Stomach (tissue), 9 donors: Measurements from ENCODE around the gene EZH2. TPM values are rescaled to one million over a fixed set of nuclear protein-coding genes. Genes with fewer than 3 reads are reported as not detected.

Source experiments
- DNase-seq, 2 donors: peaks; one replicate each; pipeline versions ENCODE4 v3.0.0 to v3.0.0-alpha.2; 2013 to 2019
- H3K27ac ChIP-seq, 5 donors: fragments of 200-600 bp in 4 of 5; sonication (generic) in 4 of 5; one replicate each; pipeline ENCODE4 v1.5.1; 2013 to 2019; ENCODE audit warnings: mild to moderate bottlenecking in 1 of 5, moderate library complexity in 1 of 5
- H3K27me3 ChIP-seq, 3 donors: fragments of 200-600 bp; sonication (generic); one replicate each; pipeline ENCODE4 v1.5.1; 2017 to 2019; ENCODE audit warnings: mixed run types in 1 of 3
- H3K36me3 ChIP-seq, 4 donors: fragments of 200-600 bp; sonication (generic); 1 replicate in 3 of 4; 2 replicates in 1 of 4; pipeline ENCODE4 v1.5.1; 2016 to 2019
- H3K4me1 ChIP-seq, 4 donors: fragments of 200-600 bp; sonication (generic); one replicate each; pipeline ENCODE4 v1.5.1; 2016 to 2019
- H3K4me3 ChIP-seq, 4 donors: fragments of 200-600 bp; sonication (generic) in 3 of 4; one replicate each; pipeline ENCODE4 v1.5.1; 2016 to 2019; ENCODE audit warnings: mild to moderate bottlenecking in 1 of 4
- H3K9me3 ChIP-seq, 4 donors: fragments of 200-600 bp; sonication (generic); one replicate each; pipeline ENCODE4 v1.5.1; 2016 to 2019
- EP300 ChIP-seq: sonication (generic); formaldehyde crosslinking; IDR thresholded peaks from one replicate; pipeline ENCODE4 v1.6.1; 2017; ENCODE audit warnings: antibody characterized with exemption
- POLR2A ChIP-seq, 4 donors: fragments of 450-650 bp; IDR thresholded peaks; one replicate each; pipeline ENCODE4 v1.6.1; 2016; ENCODE audit warnings: antibody characterized with exemption in 4 of 4, control low read depth in 2 of 4, mild to moderate bottlenecking in 1 of 4, moderate library complexity in 1 of 4
- POLR2AphosphoS5 ChIP-seq, 3 donors: sonication (generic); formaldehyde crosslinking; IDR thresholded peaks; one replicate each; pipeline ENCODE4 v1.6.1; 2016; ENCODE audit warnings: antibody characterized with exemption in 3 of 3
- WGBS, 5 donors: extraction: QIAGEN DNeasy Blood & Tissue Kit in 3 of 5; methylation state at CpG; one replicate each; pipeline versions ENCODE4 v1.1.5 to v1.1.7; 2013 to 2018; 5-methylcytosine and 5-hydroxymethylcytosine counted together
- intact Hi-C: fragments of 100-400 bp; cut with DNase I; formaldehyde crosslinking; loops from one replicate; pipeline ENCODE4 v1.15.1; 2023; ENCODE audit warnings: low total_unique reads
- polyA plus RNA-seq, 3 donors: library from polyadenylated mRNA; stranded (reverse); fragments of 200-250 nt; gene quantifications; one replicate each; pipeline ENCODE4 v1.2.3, GENCODE V29; 2013
- total RNA-seq, 5 donors: library from RNA; depleted of rRNA; stranded (reverse); fragments of >200 nt; gene quantifications; one replicate each; pipeline versions ENCODE4 v1.1.0 to v1.2.3, GENCODE V29; 2014 to 2016
- TF ChIP-seq, protein P1 (sequence below), 7 experiments: fragments of 450-650 bp in 4 of 7; fragments of 200-600 bp in 3 of 7; sonication (generic) in 3 of 7; IDR thresholded peaks; one replicate each; pipeline ENCODE4 v1.5.1; 2016 to 2019; ENCODE audit warnings: antibody characterized with exemption in 7 of 7, control low read depth in 2 of 7, mild to moderate bottlenecking in 1 of 7
- donor health status: healthy with polysubstance abuse.
- donor health status: Bipolar disorder and iron deficiency.
- donor health status: healthy.

EZH2 gene
- total and polyA plus RNA-seq, 8 donors: under 0.01 to 12.9 (median 4.6) TPM

DNA sequence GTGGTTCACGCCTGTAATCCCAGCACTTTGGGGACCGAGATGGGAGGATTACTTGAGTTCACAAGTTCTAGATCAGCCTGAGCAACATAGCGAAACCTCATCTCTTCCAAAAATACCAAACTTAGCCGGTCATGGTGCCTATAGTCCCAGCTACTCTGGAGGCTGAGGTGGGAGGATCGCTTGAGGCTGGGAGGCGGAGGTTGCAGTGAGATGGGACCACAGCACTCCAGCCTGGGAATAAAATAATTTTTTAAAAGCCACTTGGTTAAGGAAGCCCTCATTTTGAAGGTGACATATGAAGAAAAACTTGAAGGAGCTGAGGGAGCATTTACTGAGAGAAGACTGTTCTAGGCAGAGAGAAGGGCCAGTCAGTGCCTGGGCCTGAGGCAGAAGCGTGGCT is 4.2 kb upstream of the EZH2 start:
- H3K4me1 ChIP-seq: peaks cover 0 to 6% (median 5%) of the 10 kb centered on the region in 4 donors
- H3K9me3 ChIP-seq: no peaks in the 10 kb centered on the region
- H3K4me3 ChIP-seq: no peak overlapping the region
- no peaks in the 10 kb centered on the region for H3K36me3 ChIP-seq
- peaks cover 0 to 4% (median 0%) of the 10 kb centered on the region in 3 donors for H3K27me3 ChIP-seq
- no peak overlapping the region for H3K27ac ChIP-seq
- intact Hi-C loops: loop anchor here (10.0 kb wide), 1 partner anchor 67 kb away; no protein-coding TSS in a partner anchor
- WGBS, 5 donors: 94 to 95% (median 95%) methylated on average over 7 of the region's 7 CpGs
- no peak for TF ChIP-seq EP300
- TF ChIP-seq POLR2AphosphoS5 (IDR thresholded peaks at IDR 0.05): no peak
- TF ChIP-seq POLR2A (IDR thresholded peaks at IDR 0.05): no peak
- TF ChIP-seq, protein P1, sequence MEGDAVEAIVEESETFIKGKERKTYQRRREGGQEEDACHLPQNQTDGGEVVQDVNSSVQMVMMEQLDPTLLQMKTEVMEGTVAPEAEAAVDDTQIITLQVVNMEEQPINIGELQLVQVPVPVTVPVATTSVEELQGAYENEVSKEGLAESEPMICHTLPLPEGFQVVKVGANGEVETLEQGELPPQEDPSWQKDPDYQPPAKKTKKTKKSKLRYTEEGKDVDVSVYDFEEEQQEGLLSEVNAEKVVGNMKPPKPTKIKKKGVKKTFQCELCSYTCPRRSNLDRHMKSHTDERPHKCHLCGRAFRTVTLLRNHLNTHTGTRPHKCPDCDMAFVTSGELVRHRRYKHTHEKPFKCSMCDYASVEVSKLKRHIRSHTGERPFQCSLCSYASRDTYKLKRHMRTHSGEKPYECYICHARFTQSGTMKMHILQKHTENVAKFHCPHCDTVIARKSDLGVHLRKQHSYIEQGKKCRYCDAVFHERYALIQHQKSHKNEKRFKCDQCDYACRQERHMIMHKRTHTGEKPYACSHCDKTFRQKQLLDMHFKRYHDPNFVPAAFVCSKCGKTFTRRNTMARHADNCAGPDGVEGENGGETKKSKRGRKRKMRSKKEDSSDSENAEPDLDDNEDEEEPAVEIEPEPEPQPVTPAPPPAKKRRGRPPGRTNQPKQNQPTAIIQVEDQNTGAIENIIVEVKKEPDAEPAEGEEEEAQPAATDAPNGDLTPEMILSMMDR (IDR thresholded peaks at IDR 0.05): no peak
- no peak for DNase-seq

DNA sequence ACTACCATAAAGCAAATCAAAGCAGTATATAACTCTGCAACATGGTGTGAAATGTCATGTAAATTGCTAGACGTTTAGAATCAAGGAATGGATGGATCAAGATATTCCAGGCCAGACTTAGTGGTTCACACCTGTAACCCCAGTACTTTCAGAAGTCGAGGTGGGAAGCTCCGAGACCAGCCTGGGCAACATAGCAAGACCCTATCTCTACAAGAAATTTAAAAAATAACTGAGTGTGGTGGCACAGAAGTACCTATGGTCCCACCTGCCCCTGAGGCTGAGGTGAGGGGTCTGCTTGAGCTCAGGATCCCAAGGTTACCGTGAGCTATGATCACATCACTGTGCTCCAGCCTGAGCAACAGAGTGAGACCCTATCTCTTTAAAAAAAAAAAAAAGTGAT is 2.8 kb upstream of the EZH2 start:
- peaks cover 5 to 14% (median 9%) of the 10 kb centered on the region in 4 donors for H3K4me1 ChIP-seq

DNA sequence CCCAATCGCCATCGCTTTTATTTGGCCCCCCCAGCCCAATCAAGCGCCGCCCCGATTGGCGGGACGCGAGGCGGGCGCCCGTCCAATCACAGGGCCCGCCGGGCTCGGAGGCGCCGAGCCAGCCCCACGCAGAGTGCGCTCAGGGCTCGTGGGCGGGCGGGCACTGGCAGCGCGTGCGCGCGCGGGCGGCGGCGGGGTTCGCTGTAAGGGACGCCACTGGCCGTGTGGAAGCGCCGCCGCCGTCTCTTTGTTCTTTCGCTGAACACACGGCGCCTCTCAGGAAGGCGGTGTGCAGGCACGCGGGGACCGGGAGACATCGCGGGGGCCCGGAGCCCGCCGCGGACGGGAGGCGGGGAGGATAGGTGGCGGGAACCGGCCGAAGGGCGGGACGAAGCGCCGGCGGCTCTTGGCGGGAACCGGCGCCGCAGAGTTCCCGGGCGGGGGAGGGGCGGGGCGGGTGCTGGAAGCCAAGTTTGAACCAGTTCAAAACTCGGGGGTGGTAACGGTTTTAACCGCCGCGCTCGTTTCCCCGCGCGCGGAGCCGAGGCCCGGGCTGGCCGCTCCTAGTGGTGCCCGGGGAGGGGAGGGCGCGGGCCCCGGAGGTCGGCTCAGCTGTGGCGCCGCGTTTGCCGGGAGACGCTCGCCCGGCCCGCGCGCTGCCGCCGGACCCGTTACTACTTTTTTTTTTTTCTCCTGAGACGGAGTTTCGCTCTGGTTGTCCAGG is 370 bp upstream of the EZH2 start:
- whole genome bisulfite sequencing, 5 donors: 0 to 2% (median 1%) methylated on average over 16 to 101 of the region's 101 CpGs
- TF ChIP-seq, protein P1 (IDR thresholded peaks at IDR 0.05): no peak
- TF ChIP-seq POLR2AphosphoS5 (IDR thresholded peaks at IDR 0.05) (peak; percentile 43 to 85 (median 85)), POLR2A (IDR thresholded peaks at IDR 0.05) (peak in 1 of 4 donors; percentile 46), EP300 (no peak)
- Histone ChIP-seq H3K36me3 (no peaks in the 10 kb centered on the region), H3K4me3 (peak overlapping the region; percentile 87 to 99 (median 96)), H3K4me1 (peaks cover 5 to 14% (median 9%) of the 10 kb centered on the region in 4 donors), H3K27me3 (peaks cover 0 to 4% (median 0%) of the 10 kb centered on the region in 3 donors), H3K9me3 (no peaks in the 10 kb centered on the region), H3K27ac (peak overlapping the region; percentile 90 to 97 (median 96))
- DNase-seq: peak; percentile 94 to 98
- intact Hi-C loops: loop anchor here (10.0 kb wide), 1 partner anchor 70 kb away; no protein-coding TSS in a partner anchor

More for the DNA sequence above, 2.8 kb upstream of the EZH2 start:
- H3K9me3 ChIP-seq: no peaks in the 10 kb centered on the region
- no peaks in the 10 kb centered on the region for H3K36me3 ChIP-seq
- no peak for DNase-seq
- intact Hi-C loops: loop anchor here (10.0 kb wide), 1 partner anchor 68 kb away; no protein-coding TSS in a partner anchor
- 84 to 87% (median 87%) methylated on average over 4 of the region's 4 CpGs for WGBS, 5 donors
- no peak overlapping the region for H3K27ac ChIP-seq
- H3K27me3 ChIP-seq: no peaks in the 10 kb centered on the region
- no peak overlapping the region for H3K4me3 ChIP-seq
- TF ChIP-seq EP300 (no peak), POLR2A (IDR thresholded peaks at IDR 0.05) (no peak), POLR2AphosphoS5 (IDR thresholded peaks at IDR 0.05) (no peak)
- TF ChIP-seq, protein P1 (IDR thresholded peaks at IDR 0.05): no peak

DNA sequence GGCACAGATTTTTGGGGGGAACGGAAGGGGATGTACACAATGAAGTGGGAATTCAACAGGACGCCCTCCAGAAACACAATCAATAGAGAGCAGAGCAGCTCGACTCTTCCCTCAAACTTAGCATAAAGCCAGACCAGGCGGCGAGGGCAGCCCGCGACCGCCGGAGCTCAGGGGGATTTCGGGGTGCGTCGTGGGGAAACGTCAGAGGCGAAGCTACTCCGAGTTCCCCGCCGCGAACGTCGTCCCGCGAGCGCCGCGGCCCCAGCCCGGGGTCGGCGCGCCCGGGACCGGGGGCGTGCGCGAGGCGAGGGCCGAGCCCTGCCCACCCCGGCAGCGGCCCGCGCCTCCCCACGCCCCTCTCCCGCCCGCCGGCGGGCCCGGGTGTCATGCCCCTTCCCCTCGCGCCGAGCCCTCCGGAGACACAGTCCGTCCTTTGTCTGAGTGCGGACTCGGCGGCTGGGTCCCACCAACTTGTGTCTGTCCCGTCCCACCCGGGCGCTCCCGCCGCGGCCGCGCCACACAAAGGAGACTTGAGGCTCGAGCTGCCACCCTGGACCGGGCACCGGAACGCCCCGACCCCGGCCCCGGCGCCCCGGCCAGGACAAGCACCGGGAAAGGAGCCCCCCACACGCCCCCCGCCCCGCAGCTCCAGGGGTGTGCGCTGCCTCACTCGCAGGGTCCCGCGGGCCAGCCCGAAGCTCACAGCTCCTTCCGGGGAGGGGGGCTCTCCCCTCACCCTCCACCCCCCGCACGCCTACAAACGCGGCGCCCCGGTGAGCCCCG is 634 bp downstream of the EZH2 start:
- 0 to 2% (median 1%) methylated on average over 23 to 88 of the region's 88 CpGs for WGBS, 5 donors
- Histone ChIP-seq H3K27ac (peak overlapping the region; percentile 90 to 97 (median 96)), H3K27me3 (peaks cover 0 to 4% (median 0%) of the 10 kb centered on the region in 3 donors), H3K4me1 (peaks cover 5 to 14% (median 9%) of the 10 kb centered on the region in 4 donors), H3K9me3 (no peaks in the 10 kb centered on the region), H3K36me3 (no peaks in the 10 kb centered on the region), H3K4me3 (peak overlapping the region; percentile 87 to 99 (median 96))
- intact Hi-C loops: loop anchor here (10.0 kb wide), 1 partner anchor 71 kb away; no protein-coding TSS in a partner anchor
- no peak for TF ChIP-seq POLR2A (IDR thresholded peaks at IDR 0.05)
- DNase-seq: peak; percentile 34 to 71
